Prostate gland (tissue), 2 donors: ENCODE results near the gene CBR4. TPM values are rescaled to one million over a fixed set of nuclear protein-coding genes. Genes with fewer than 3 reads are reported as not detected.
"Not testable (repeated sequence)": the region's sequence is repeated elsewhere in the genome, so short reads cannot be mapped to it uniquely, and the experiment has no call there.

Source experiments
- DNase-seq: peaks from one replicate; pipeline ENCODE4 v3.0.0-alpha.2; 2019; ENCODE audit warnings: low spot score
- H3K27ac ChIP-seq, 2 donors: fragments of 200-600 bp; sonication (generic); 2 replicates each; pipeline ENCODE4 v1.5.1; 2017 to 2019
- H3K27me3 ChIP-seq: fragments of 200-600 bp; sonication (generic); replicated peaks from 2 replicates; pipeline ENCODE4 v1.5.1; 2019; ENCODE audit not compliant: insufficient read depth
- H3K36me3 ChIP-seq, 2 donors: fragments of 200-600 bp; sonication (generic); 1 replicate in 1 of 2; 2 replicates in 1 of 2; pipeline versions ENCODE4 v1.5.1 to v1.8.1; 2017 to 2019
- H3K4me1 ChIP-seq: fragments of 200-600 bp; sonication (generic); replicated peaks from 2 replicates; pipeline ENCODE4 v1.5.1; 2019
- H3K4me3 ChIP-seq, 2 donors: fragments of 200-600 bp; sonication (generic); 2 replicates each; pipeline ENCODE4 v1.5.1; 2017 to 2019
- H3K9me3 ChIP-seq: fragments of 200-600 bp; sonication (generic); 2 replicates; pipeline ENCODE4 v1.5.1; 2017
- CTCF ChIP-seq, 4 experiments: fragments of 200-600 bp in 2 of 4; fragments of 450-650 bp in 2 of 4; sonication (generic) in 2 of 4; IDR thresholded peaks; 1 replicate in 3 of 4; 2 replicates in 1 of 4; pipeline ENCODE4 v1.5.1; 2016 to 2019; ENCODE audit warnings: antibody characterized with exemption in 4 of 4, mild to moderate bottlenecking in 2 of 4, moderate library complexity in 2 of 4
- POLR2A ChIP-seq: fragments of 450-650 bp; IDR thresholded peaks from one replicate; pipeline ENCODE4 v1.6.1; 2016; ENCODE audit warnings: antibody characterized with exemption, mild to moderate bottlenecking
- POLR2AphosphoS5 ChIP-seq: sonication (generic); formaldehyde crosslinking; IDR thresholded peaks from one replicate; pipeline ENCODE4 v1.6.1; 2017; ENCODE audit warnings: antibody characterized with exemption
- WGBS: methylation state at CpG from one replicate; pipeline ENCODE4 v1.1.5; 2018; 5-methylcytosine and 5-hydroxymethylcytosine counted together
- intact Hi-C: fragments of 100-400 bp; cut with DNase I; formaldehyde crosslinking; loops from one replicate; pipeline ENCODE4 v1.14.2; 2022
- small RNA-seq, 2 donors: library from RNA; depleted of rRNA; stranded (forward); fragments of <200 nt; gene quantifications; one replicate each; pipeline ENCODE3, GENCODE V24; 2016
- total RNA-seq, 2 donors: library from RNA; depleted of rRNA; stranded (reverse); fragments of >200 nt; gene quantifications; one replicate each; pipeline ENCODE4 v1.1.0, GENCODE V29; 2016

Gene CBR4
- total RNA-seq, 2 donors from 2014 or later: 15.6 to 23.7 TPM

- Histone ChIP-seq H3K9me3 (no peaks in the 10 kb centered on the region), H3K27ac (no peak overlapping the region), H3K4me1 (no peaks in the 10 kb centered on the region), H3K27me3 (no peaks in the 10 kb centered on the region), H3K4me3 (no peak overlapping the region), H3K36me3 (no peaks in the 10 kb centered on the region)
- 95% methylated on average over 5 of the region's 5 CpGs for WGBS
- intact Hi-C loops: no loop called here
- DNase-seq: no peak
- TF ChIP-seq POLR2AphosphoS5: no peak
- no peak for TF ChIP-seq CTCF (IDR thresholded peaks at IDR 0.05)
- TF ChIP-seq POLR2A: no peak
Measured at GRCh38 chr4:168960716-168961115, 49.3 kb downstream of the CBR4 start.

GRCh38 chr4:168955674-168956073 is 54.4 kb downstream of the CBR4 start:
- 95% methylated on average over 2 of the region's 2 CpGs for WGBS
- no peak for DNase-seq
- no peak for TF ChIP-seq POLR2A
- TF ChIP-seq CTCF (IDR thresholded peaks at IDR 0.05): no peak
- TF ChIP-seq POLR2AphosphoS5: no peak
- Histone ChIP-seq H3K36me3 (no peaks in the 10 kb centered on the region), H3K27ac (no peak overlapping the region), H3K4me3 (no peak overlapping the region), H3K27me3 (no peaks in the 10 kb centered on the region), H3K4me1 (no peaks in the 10 kb centered on the region), H3K9me3 (no peaks in the 10 kb centered on the region)
- intact Hi-C loops: no loop called here

GRCh38 chr4:168952821-168953246 is 57.2 kb downstream of the CBR4 start:
- 84% methylated on average over 3 of the region's 3 CpGs for WGBS
- H3K4me3 ChIP-seq, H3K9me3 ChIP-seq, H3K27ac ChIP-seq, H3K4me1 ChIP-seq, DNase-seq, H3K27me3 ChIP-seq, intact Hi-C loops, H3K36me3 ChIP-seq: not testable (repeated sequence)

- intact Hi-C loops: no loop called here
Measured at GRCh38 chr4:168945291-168945690, 64.8 kb downstream of the CBR4 start.

GRCh38 chr4:168942985-168943384 is 67.1 kb downstream of the CBR4 start:
- Histone ChIP-seq H3K4me1 (no peaks in the 10 kb centered on the region), H3K27ac (no peak overlapping the region), H3K4me3 (no peak overlapping the region), H3K36me3 (no peaks in the 10 kb centered on the region), H3K9me3 (no peaks in the 10 kb centered on the region), H3K27me3 (no peaks in the 10 kb centered on the region)
- DNase-seq: no peak
- TF ChIP-seq POLR2AphosphoS5: no peak
- TF ChIP-seq CTCF (IDR thresholded peaks at IDR 0.05): peak in 2 of 4 experiments; percentile 2 to 11
- TF ChIP-seq POLR2A: no peak
- WGBS: 84% methylated on average over 3 of the region's 3 CpGs
- intact Hi-C loops: no loop called here

More at GRCh38 chr4:168945291-168945690, 64.8 kb downstream of the CBR4 start:
- WGBS: 61% methylated on average over 2 of the region's 2 CpGs
- Histone ChIP-seq H3K27ac (no peak overlapping the region), H3K4me1 (no peaks in the 10 kb centered on the region), H3K9me3 (no peaks in the 10 kb centered on the region), H3K4me3 (no peak overlapping the region), H3K36me3 (no peaks in the 10 kb centered on the region), H3K27me3 (no peaks in the 10 kb centered on the region)
- TF ChIP-seq POLR2AphosphoS5: no peak
- TF ChIP-seq POLR2A: no peak
- TF ChIP-seq CTCF (IDR thresholded peaks at IDR 0.05): no peak
- no peak for DNase-seq

Small RNA genes within 50 kb of the gene (small RNA-seq; reads per million reads assigned to genes)
- 2.7 to 7.5 reads per million in 2 donors for gene RNY4P17
